Measurements from ENCODE around the gene HERC2. TPM values are rescaled to one million over a fixed set of nuclear protein-coding genes. Genes with fewer than 3 reads are reported as not detected.
A peak's percentile ranks its signal among the peaks of the same experiment; 100 is the strongest.
"Not testable (repeated sequence)": the region's sequence is repeated elsewhere in the genome, so short reads cannot be mapped to it uniquely, and the experiment has no call there.

HERC2 gene
- total RNA-seq, 3 donors from 2014 or later (not counting 1 experiment from before 2014, with no cell fraction given), result 54.2 to 64.0 (median 63.9) TPM

DNA sequence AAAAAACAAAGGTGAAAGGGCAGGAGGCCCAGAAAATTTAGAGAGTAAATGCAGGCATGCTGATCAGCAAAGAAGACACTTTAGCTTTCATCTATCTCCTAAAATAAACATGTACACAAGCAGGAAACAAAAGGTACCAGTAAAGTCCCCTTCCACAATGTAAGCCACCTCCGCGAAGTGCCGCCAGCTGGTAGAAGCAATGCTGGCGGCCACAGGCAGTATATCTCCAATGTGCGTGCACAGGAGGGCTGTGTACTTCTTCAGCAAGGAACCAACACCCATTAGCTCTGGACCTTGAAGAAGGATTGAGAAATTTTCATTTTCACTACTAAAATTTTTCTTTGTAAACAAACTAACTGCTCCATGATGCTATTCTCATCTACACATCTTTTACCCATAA lies 75.4 kb downstream of the HERC2 start:
- Mint-ChIP-seq H3K9me3 (no peaks in the 10 kb centered on the region), H3K4me1 (no peaks in the 10 kb centered on the region), H3K4me3 (no peak overlapping the region), H3K27ac (no peak overlapping the region), H3K27me3 (ENCODE audit: low read depth in 2 of 2) (no peaks in the 10 kb centered on the region), H3K36me3 (peaks cover 37% of the 10 kb centered on the region)
- no peak for ATAC-seq
- TF ChIP-seq, protein P1, sequence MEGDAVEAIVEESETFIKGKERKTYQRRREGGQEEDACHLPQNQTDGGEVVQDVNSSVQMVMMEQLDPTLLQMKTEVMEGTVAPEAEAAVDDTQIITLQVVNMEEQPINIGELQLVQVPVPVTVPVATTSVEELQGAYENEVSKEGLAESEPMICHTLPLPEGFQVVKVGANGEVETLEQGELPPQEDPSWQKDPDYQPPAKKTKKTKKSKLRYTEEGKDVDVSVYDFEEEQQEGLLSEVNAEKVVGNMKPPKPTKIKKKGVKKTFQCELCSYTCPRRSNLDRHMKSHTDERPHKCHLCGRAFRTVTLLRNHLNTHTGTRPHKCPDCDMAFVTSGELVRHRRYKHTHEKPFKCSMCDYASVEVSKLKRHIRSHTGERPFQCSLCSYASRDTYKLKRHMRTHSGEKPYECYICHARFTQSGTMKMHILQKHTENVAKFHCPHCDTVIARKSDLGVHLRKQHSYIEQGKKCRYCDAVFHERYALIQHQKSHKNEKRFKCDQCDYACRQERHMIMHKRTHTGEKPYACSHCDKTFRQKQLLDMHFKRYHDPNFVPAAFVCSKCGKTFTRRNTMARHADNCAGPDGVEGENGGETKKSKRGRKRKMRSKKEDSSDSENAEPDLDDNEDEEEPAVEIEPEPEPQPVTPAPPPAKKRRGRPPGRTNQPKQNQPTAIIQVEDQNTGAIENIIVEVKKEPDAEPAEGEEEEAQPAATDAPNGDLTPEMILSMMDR (IDR thresholded peaks at IDR 0.05), result no peak
- WGBS (ENCODE audit: insufficient coverage), result 98% methylated on average over 5 of the region's 5 CpGs
- DNase-seq, result no peak
- Histone ChIP-seq H3K27me3 (ENCODE audit: control insufficient read depth, insufficient read depth, low read length) (no peaks in the 10 kb centered on the region), H3K27ac (ENCODE audit: low read length) (no peak overlapping the region), H3K9me3 (ENCODE audit: control insufficient read depth, insufficient read depth, low read length) (no peaks in the 10 kb centered on the region), H3K4me3 (ENCODE audit: low read length) (no peak overlapping the region), H3K36me3 (ENCODE audit: control insufficient read depth, insufficient read depth, low read length) (peaks cover 34% of the 10 kb centered on the region), H3K4me1 (ENCODE audit: control insufficient read depth, insufficient read depth, low read length) (no peaks in the 10 kb centered on the region)
- intact Hi-C loops (cut with micrococcal nuclease), result no loop called here

DNA sequence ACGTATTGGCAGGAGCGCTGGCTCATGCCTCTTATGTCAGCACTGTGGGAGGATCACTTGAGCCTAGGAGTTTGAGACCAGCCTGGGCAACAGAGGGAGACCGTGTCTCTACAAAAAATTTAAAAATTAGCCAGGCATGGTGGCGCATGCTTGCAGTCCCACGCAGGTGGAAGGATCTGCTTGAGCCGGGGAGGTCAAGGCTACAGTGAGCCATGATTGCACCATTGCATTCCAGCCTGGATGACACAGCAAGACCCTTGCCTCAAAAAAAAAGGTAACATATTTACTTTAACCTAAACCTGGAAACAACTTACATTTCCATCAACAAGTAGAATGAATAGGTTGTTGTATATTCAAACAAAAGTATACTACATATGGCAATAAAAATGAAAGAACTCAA lies 78.1 kb downstream of the HERC2 start:
- H3K4me1 Mint-ChIP-seq, result no peaks in the 10 kb centered on the region
- peaks cover 34% of the 10 kb centered on the region for H3K36me3 ChIP-seq (ENCODE audit: control insufficient read depth, insufficient read depth, low read length)
- H3K4me1 ChIP-seq (ENCODE audit: control insufficient read depth, insufficient read depth, low read length), result no peaks in the 10 kb centered on the region
- H3K27ac Mint-ChIP-seq, result no peak overlapping the region
- no peaks in the 10 kb centered on the region for H3K9me3 ChIP-seq (ENCODE audit: control insufficient read depth, insufficient read depth, low read length)
- no peaks in the 10 kb centered on the region for H3K9me3 Mint-ChIP-seq
- H3K27me3 Mint-ChIP-seq (ENCODE audit: low read depth in 2 of 2), result no peaks in the 10 kb centered on the region
- intact Hi-C loops (cut with micrococcal nuclease), result no loop called here
- no peak for DNase-seq
- H3K4me3 Mint-ChIP-seq, result no peak overlapping the region
- H3K27me3 ChIP-seq (ENCODE audit: control insufficient read depth, insufficient read depth, low read length), result no peaks in the 10 kb centered on the region
- H3K36me3 Mint-ChIP-seq, result peaks cover 46% of the 10 kb centered on the region
- no peak overlapping the region for H3K4me3 ChIP-seq (ENCODE audit: low read length)
- TF ChIP-seq, protein P1 (IDR thresholded peaks at IDR 0.05), result no peak
- 99% methylated on average over 6 of the region's 6 CpGs for WGBS (ENCODE audit: insufficient coverage)
- no peak overlapping the region for H3K27ac ChIP-seq (ENCODE audit: low read length)
- no peak for ATAC-seq

DNA sequence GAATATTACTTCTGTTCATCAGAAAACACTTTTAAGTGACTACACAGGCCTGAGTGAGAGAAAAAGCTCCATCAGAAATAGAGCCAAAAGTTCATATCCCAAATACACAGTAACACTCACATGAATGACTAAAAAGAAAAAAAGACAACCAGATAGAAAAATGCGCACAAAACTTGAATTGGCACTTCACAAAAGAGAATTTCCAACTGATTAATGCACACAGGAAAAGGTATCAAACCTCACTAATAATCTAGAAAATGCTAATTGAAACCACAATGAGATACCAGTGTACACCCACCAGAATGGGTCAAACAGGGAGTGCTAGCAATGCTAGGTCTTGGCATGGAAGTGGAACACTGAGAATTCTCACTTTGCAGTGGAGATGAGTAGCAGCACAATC lies 78.6 kb downstream of the HERC2 start:
- Mint-ChIP-seq H3K27ac (no peak overlapping the region), H3K4me3 (no peak overlapping the region), H3K27me3 (ENCODE audit: low read depth in 2 of 2) (no peaks in the 10 kb centered on the region), H3K36me3 (peaks cover 44% of the 10 kb centered on the region), H3K4me1 (peaks cover 4% of the 10 kb centered on the region in 2 donors), H3K9me3 (no peaks in the 10 kb centered on the region)
- DNase-seq, result no peak
- Histone ChIP-seq H3K9me3 (ENCODE audit: control insufficient read depth, insufficient read depth, low read length) (no peaks in the 10 kb centered on the region), H3K4me1 (ENCODE audit: control insufficient read depth, insufficient read depth, low read length) (no peaks in the 10 kb centered on the region), H3K4me3 (ENCODE audit: low read length) (no peak overlapping the region), H3K27ac (ENCODE audit: low read length) (no peak overlapping the region), H3K36me3 (ENCODE audit: control insufficient read depth, insufficient read depth, low read length) (peaks cover 32% of the 10 kb centered on the region), H3K27me3 (ENCODE audit: control insufficient read depth, insufficient read depth, low read length) (no peaks in the 10 kb centered on the region)
- intact Hi-C loops (cut with micrococcal nuclease), result no loop called here
- ATAC-seq, result no peak
- 100% methylated on average over 1 of the region's 1 CpG for WGBS (ENCODE audit: insufficient coverage)
- TF ChIP-seq, protein P1 (IDR thresholded peaks at IDR 0.05), result no peak

DNA sequence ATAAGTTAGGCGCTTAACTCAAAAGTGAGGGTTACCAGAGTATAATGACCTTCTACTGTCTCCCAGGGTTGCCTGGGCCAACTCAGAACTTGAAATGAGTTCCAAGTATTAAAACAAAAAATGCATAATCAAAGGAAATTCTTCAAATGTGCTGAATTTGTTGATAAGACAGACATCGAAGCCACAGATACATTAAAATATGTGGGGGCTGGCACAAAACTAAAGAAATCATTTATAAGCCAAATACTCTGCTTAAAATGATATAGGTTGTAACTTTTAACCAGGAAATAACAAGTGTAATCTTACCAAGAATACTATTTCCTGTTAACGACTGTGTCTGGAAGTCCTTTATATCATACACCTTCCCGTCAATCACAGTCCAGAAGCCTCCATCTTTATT lies 83.7 kb downstream of the HERC2 start:
- 58% methylated on average over 3 of the region's 4 CpGs for WGBS (ENCODE audit: insufficient coverage)
- peaks cover 42% of the 10 kb centered on the region for H3K36me3 Mint-ChIP-seq
- DNase-seq, result not testable (repeated sequence)

DNA sequence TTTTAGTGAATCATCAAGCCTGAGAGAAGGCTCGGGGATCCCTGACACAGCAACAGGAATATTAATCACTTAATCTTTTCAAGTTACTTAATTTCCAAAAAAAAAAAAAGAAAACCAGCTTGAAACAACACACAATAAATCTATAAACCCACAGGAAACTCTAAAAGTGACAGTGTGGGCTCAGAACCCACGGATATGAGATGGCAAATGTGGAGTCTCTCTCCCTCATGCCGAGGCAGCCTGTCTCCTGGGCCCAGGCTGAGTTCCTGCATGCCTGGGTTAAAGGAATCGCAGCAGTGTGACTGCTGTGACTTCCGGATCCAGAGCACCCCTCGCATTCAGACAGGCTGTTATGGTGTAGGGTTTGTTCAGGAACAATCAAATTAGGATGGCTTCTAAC lies 90.2 kb downstream of the HERC2 start:
- ATAC-seq; H3K27ac ChIP-seq (ENCODE audit: low read length); H3K4me3 ChIP-seq (ENCODE audit: low read length); H3K27me3 ChIP-seq (ENCODE audit: control insufficient read depth, insufficient read depth, low read length); H3K36me3 ChIP-seq (ENCODE audit: control insufficient read depth, insufficient read depth, low read length); DNase-seq; H3K9me3 ChIP-seq (ENCODE audit: control insufficient read depth, insufficient read depth, low read length); H3K4me3 Mint-ChIP-seq; H3K4me1 Mint-ChIP-seq; H3K4me1 ChIP-seq (ENCODE audit: control insufficient read depth, insufficient read depth, low read length); intact Hi-C loops (cut with micrococcal nuclease); H3K27me3 Mint-ChIP-seq (ENCODE audit: low read depth in 2 of 2); H3K27ac Mint-ChIP-seq; H3K9me3 Mint-ChIP-seq: not testable (repeated sequence)
- WGBS (ENCODE audit: insufficient coverage), result 52% methylated on average over 5 of the region's 6 CpGs
- H3K36me3 Mint-ChIP-seq, result peaks cover 30% of the 10 kb centered on the region

More for the DNA sequence above, 83.7 kb downstream of the HERC2 start:
- H3K27me3 ChIP-seq (ENCODE audit: control insufficient read depth, insufficient read depth, low read length); H3K36me3 ChIP-seq (ENCODE audit: control insufficient read depth, insufficient read depth, low read length); H3K9me3 Mint-ChIP-seq; H3K27ac ChIP-seq (ENCODE audit: low read length); H3K27me3 Mint-ChIP-seq (ENCODE audit: low read depth in 2 of 2); ATAC-seq; H3K4me3 ChIP-seq (ENCODE audit: low read length); H3K4me3 Mint-ChIP-seq; H3K4me1 ChIP-seq (ENCODE audit: control insufficient read depth, insufficient read depth, low read length); intact Hi-C loops (cut with micrococcal nuclease); H3K9me3 ChIP-seq (ENCODE audit: control insufficient read depth, insufficient read depth, low read length): not testable (repeated sequence)
- H3K4me1 Mint-ChIP-seq, result peaks cover 10 to 14% of the 10 kb centered on the region in 2 donors
- H3K27ac Mint-ChIP-seq, result peak overlapping the region; percentile 40 to 61

DNA sequence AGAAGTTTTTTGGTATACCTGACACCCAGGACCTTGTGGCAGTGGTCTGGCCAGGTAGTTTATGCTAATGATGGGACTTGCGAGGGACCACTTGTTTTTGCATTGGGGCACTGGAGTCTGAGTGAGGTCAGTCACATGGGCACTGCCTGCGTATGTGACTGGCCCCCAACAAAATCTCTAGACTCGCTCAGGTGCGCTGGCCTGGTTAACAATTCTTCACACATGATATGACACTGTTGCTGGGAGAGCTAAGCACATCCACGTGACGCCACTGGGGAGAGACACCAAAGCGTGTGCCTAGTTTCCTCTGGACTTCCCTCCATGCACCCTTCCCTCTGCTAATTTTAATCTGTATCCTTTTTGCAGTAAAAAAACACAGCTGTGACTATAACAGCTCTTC lies 90.6 kb downstream of the HERC2 start:
- ATAC-seq; H3K27ac Mint-ChIP-seq; H3K27me3 ChIP-seq (ENCODE audit: control insufficient read depth, insufficient read depth, low read length); H3K4me3 ChIP-seq (ENCODE audit: low read length); intact Hi-C loops (cut with micrococcal nuclease); H3K27me3 Mint-ChIP-seq (ENCODE audit: low read depth in 2 of 2); H3K4me1 ChIP-seq (ENCODE audit: control insufficient read depth, insufficient read depth, low read length); H3K9me3 Mint-ChIP-seq; DNase-seq; H3K27ac ChIP-seq (ENCODE audit: low read length); H3K36me3 ChIP-seq (ENCODE audit: control insufficient read depth, insufficient read depth, low read length); H3K4me1 Mint-ChIP-seq; H3K4me3 Mint-ChIP-seq; H3K9me3 ChIP-seq (ENCODE audit: control insufficient read depth, insufficient read depth, low read length): not testable (repeated sequence)
- WGBS (ENCODE audit: insufficient coverage), result 81% methylated on average over 5 of the region's 7 CpGs
- H3K36me3 Mint-ChIP-seq, result peaks cover 30% of the 10 kb centered on the region
